Neuronal stem cell (in vitro differentiated cells): Measurements from ENCODE around the gene TEX19.
"Not testable (repeated sequence)": the region's sequence is repeated elsewhere in the genome, so short reads cannot be mapped to it uniquely, and the experiment has no call there.

Experiments used
- DNase-seq: peaks from one replicate; pipeline ENCODE4 v3.0.0-alpha.2; 2013; ENCODE audit warnings: low spot score
- H2AFZ ChIP-seq: one replicate; pipeline ENCODE4 v1.6.1; 2013; ENCODE audit warnings: mild to moderate bottlenecking, low read length, inconsistent platforms
- H2AK5ac ChIP-seq: 2 replicates; pipeline ENCODE4 v1.6.1; 2013; ENCODE audit warnings: low read depth, mild to moderate bottlenecking, inconsistent platforms, low read length, moderate library complexity, mixed read lengths
- H2BK120ac ChIP-seq: 2 replicates; pipeline ENCODE4 v1.6.1; 2013; ENCODE audit warnings: low read depth, mild to moderate bottlenecking, inconsistent platforms, low read length, moderate library complexity, mixed read lengths
- H2BK12ac ChIP-seq: one replicate; pipeline ENCODE4 v1.6.1; 2013; ENCODE audit warnings: low read length, inconsistent platforms
- H2BK15ac ChIP-seq: 2 replicates; pipeline ENCODE4 v1.6.1; 2013; ENCODE audit warnings: mild to moderate bottlenecking, low read length, inconsistent platforms, mixed read lengths
- H2BK5ac ChIP-seq: one replicate; pipeline ENCODE4 v1.6.1; 2013; ENCODE audit warnings: inconsistent platforms, mild to moderate bottlenecking, low read length, moderate library complexity
- H3K14ac ChIP-seq: one replicate; pipeline ENCODE4 v1.6.1; 2013; ENCODE audit warnings: low read length, inconsistent platforms
- H3K18ac ChIP-seq: 2 replicates; pipeline ENCODE4 v1.6.1; 2013; ENCODE audit warnings: low read length, inconsistent platforms
- H3K23ac ChIP-seq: 2 replicates; pipeline ENCODE4 v1.6.1; 2013; ENCODE audit warnings: low read depth, mild to moderate bottlenecking, mixed read lengths, low read length, inconsistent platforms; ENCODE audit not compliant: poor library complexity
- H3K27ac ChIP-seq: replicated peaks from 3 replicates; pipeline ENCODE4 v1.5.1; 2013; ENCODE audit warnings: low read length, inconsistent platforms
- H3K27me3 ChIP-seq, 3 experiments: 2 replicates each; pipeline ENCODE4 v1.6.1; 2013; ENCODE audit warnings: low read length in 3 of 3, mild to moderate bottlenecking in 2 of 3, inconsistent platforms in 1 of 3, low read depth in 1 of 3, mixed read lengths in 1 of 3, moderate library complexity in 1 of 3; ENCODE audit not compliant: control insufficient read depth in 3 of 3, insufficient read depth in 3 of 3
- H3K36me3 ChIP-seq, 2 donors: replicated peaks in 1 of 2; 2 replicates each; pipeline ENCODE4 v1.6.1; 2013; ENCODE audit warnings: low read length in 2 of 2; ENCODE audit not compliant: control insufficient read depth in 2 of 2, insufficient read depth in 2 of 2
- H3K4ac ChIP-seq: 2 replicates; pipeline ENCODE4 v1.6.1; 2013; ENCODE audit warnings: inconsistent platforms, mild to moderate bottlenecking, low read length, moderate library complexity
- H3K4me1 ChIP-seq, 2 donors: 1 replicate in 1 of 2; 2 replicates in 1 of 2; pipeline ENCODE4 v1.6.1; 2013; ENCODE audit warnings: low read length in 2 of 2, low read depth in 1 of 2; ENCODE audit not compliant: control insufficient read depth in 2 of 2, insufficient read depth in 1 of 2
- H3K4me2 ChIP-seq: one replicate; pipeline ENCODE4 v1.6.1; 2013; ENCODE audit warnings: mild to moderate bottlenecking, low read length, inconsistent platforms; ENCODE audit not compliant: insufficient read depth, poor library complexity, severe bottlenecking
- H3K4me3 ChIP-seq, 2 donors: 2 replicates each; pipeline ENCODE4 v1.5.1; 2013; ENCODE audit warnings: low read length in 2 of 2, mild to moderate bottlenecking in 2 of 2, inconsistent platforms in 1 of 2, moderate library complexity in 1 of 2
- H3K79me1 ChIP-seq: one replicate; pipeline ENCODE4 v1.6.1; 2013; ENCODE audit warnings: low read depth, mild to moderate bottlenecking, inconsistent platforms, low read length, moderate library complexity
- H3K9ac ChIP-seq: one replicate; pipeline ENCODE4 v1.6.1; 2013; ENCODE audit warnings: mild to moderate bottlenecking, low read depth, low read length, inconsistent platforms; ENCODE audit not compliant: poor library complexity
- H3K9me3 ChIP-seq, 2 donors: replicated peaks in 1 of 2; 2 replicates each; pipeline versions ENCODE3 to v1.6.1; 2013; ENCODE audit warnings: low read length in 2 of 2, mild to moderate bottlenecking in 2 of 2, inconsistent platforms in 1 of 2, low read depth in 1 of 2, mixed read lengths in 1 of 2, moderate library complexity in 1 of 2; ENCODE audit not compliant: control insufficient read depth in 2 of 2, insufficient read depth in 1 of 2
- H4K8ac ChIP-seq: one replicate; pipeline ENCODE4 v1.6.1; 2013; ENCODE audit warnings: low read depth, mild to moderate bottlenecking, inconsistent platforms, low read length, moderate library complexity
- H4K91ac ChIP-seq: one replicate; pipeline ENCODE4 v1.6.1; 2013; ENCODE audit warnings: low read length, low read depth, mild to moderate bottlenecking, inconsistent platforms; ENCODE audit not compliant: poor library complexity
- WGBS, 2 donors: extraction: QIAGEN DNeasy Blood & Tissue Kit; methylation state at CpG; one replicate each; pipeline ENCODE4 v1.1.7; 2013; ENCODE audit warnings: missing lambda C conversion rate in 2 of 2, mixed read lengths in 1 of 2; ENCODE audit not compliant: insufficient read length in 2 of 2, insufficient replicate concordance in 1 of 2; ENCODE audit errors: extremely low coverage in 2 of 2; 5-methylcytosine and 5-hydroxymethylcytosine counted together

TEX19 gene

DNA sequence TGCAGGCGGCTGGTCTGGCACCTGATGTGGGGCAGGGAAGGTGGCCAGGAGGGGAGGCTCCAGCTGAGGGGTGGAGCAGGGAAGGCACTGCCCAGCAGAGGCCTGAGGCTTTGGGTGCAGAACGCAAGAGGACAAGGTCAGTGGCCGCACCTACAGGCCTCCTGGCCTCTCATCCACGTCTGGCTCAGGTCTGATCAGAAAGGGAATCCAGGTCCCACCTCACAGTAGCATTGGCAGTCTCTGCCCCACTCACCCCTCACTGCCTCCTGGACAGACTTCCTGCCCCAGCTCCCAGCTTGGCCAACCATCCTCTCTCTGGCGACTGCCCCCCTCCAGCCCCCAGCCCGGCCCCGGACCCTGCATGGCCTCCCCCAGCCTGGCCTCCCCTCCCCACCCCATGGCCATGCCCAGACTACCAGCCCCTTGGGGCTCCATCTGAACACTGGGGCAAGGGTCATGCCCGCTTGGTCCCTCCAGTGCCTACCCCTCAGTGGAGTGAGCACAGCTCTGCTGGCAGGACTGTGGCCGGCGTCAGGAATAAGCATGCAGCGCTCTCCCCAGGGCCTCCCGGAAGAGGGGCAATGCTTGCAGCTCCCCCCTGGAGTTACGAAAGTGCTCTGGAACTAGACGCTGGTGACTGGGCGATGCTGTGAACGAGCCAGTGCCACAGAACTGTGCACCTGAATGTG lies 17.1 kb downstream of the TEX19 start:
- peak overlapping the region; percentile 65 for H3K23ac ChIP-seq
- no peak overlapping the region for H4K8ac ChIP-seq
- H3K14ac ChIP-seq: no peak overlapping the region
- peak overlapping the region; percentile 98 for H2BK12ac ChIP-seq
- peaks cover 10 to 16% of the 10 kb centered on the region in 2 donors for H3K4me1 ChIP-seq
- H3K4ac ChIP-seq: peak overlapping the region; percentile 66
- H3K4me3 ChIP-seq: no peak overlapping the region
- H3K27ac ChIP-seq: no peak overlapping the region
- no peak overlapping the region for H2BK5ac ChIP-seq
- H2AFZ ChIP-seq: no peak overlapping the region
- no peak for DNase-seq
- peaks cover 7% of the 10 kb centered on the region for H3K79me1 ChIP-seq
- H3K9ac ChIP-seq: no peak overlapping the region
- peaks cover 0 to 5% of the 10 kb centered on the region in 2 donors for H3K9me3 ChIP-seq
- H4K91ac ChIP-seq: no peak overlapping the region
- peaks cover 3 to 30% (median 20%) of the 10 kb centered on the region in 3 experiments for H3K27me3 ChIP-seq
- H2BK120ac ChIP-seq: no peak overlapping the region
- peak overlapping the region; percentile 99 for H2AK5ac ChIP-seq
- no CpG with 5 or more reads among the region's 16 CpGs for WGBS, 2 donors
- no peak overlapping the region for H3K4me2 ChIP-seq
- peak overlapping the region; percentile 92 for H2BK15ac ChIP-seq
- no peaks in the 10 kb centered on the region for H3K36me3 ChIP-seq
- H3K18ac ChIP-seq: peak overlapping the region; percentile 74

DNA sequence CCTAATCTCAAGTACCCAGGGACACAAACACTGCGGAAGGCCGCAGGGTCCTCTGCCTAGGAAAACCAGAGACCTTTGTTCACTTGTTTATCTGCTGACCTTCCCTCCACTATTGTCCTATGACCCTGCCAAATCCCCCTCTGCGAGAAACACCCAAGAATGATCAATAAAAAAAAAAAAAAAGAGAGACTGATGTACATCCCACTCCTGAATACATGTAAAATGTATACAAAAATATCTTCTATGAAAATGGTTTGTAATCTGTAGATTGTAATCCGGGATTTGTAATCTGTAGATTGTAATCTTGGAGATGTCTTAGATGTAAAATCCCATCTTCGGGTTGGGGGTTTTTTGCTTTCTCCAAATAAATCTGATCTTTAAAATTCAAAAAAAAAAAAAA lies 18.2 kb downstream of the TEX19 start:
- H3K36me3 ChIP-seq, H4K91ac ChIP-seq, H2BK12ac ChIP-seq, H2AFZ ChIP-seq, H3K23ac ChIP-seq, H4K8ac ChIP-seq, H3K18ac ChIP-seq, H3K4me1 ChIP-seq, H2BK15ac ChIP-seq, H2BK5ac ChIP-seq, H3K4ac ChIP-seq, H3K9me3 ChIP-seq, H3K4me2 ChIP-seq, H3K79me1 ChIP-seq, H3K27ac ChIP-seq, H3K9ac ChIP-seq, H2AK5ac ChIP-seq, H3K14ac ChIP-seq, H2BK120ac ChIP-seq, H3K4me3 ChIP-seq, DNase-seq: not testable (repeated sequence)
- WGBS, 2 donors: no CpG with 5 or more reads among the region's 5 CpGs
- H3K27me3 ChIP-seq: peaks cover 0 to 21% (median 12%) of the 10 kb centered on the region in 3 experiments

DNA sequence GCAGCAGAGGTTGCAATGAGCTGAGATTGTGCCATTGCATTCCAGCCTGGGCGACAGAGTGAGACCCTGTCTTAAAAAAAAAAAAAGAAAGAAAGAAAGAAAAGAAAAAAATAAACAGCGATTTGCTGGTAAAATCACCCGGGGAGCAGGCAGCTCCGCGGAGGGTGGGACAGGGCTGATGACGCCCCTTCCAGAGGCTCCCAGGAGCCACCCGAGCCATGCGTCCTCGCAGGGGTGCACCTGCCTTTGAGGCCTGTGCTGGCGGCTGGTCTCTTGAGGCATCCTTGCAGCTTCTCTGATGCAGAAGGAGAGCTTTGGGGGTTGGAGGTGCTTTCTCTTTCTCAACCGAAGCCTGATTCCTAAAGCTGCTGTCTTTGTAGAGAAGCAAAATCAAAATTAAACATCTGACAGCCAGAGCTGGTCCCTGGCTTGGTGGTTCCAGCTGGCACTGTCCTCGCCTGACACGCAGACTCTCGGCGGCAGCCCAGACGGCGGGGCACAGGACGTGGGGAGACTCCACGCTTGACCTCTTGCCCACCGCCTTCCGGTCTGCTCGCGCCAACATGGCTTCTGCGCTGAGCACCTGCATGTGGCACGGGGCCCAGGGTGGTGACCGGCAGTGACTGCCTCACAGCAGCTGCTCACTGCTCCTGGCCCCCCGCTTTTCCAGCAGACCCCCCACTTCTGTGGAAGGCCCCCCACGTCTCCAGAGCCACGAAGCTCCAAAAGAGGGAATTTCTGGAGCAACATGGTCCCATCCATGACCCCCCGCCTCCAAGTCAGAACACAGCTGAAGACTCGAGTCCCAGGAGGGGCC lies 19.1 kb downstream of the TEX19 start:
- peak overlapping the region; percentile 84 for H3K14ac ChIP-seq
- H3K4me1 ChIP-seq: peaks cover 4% of the 10 kb centered on the region in 2 donors
- no peak overlapping the region for H3K4ac ChIP-seq
- H3K4me2 ChIP-seq: no peak overlapping the region
- H2BK5ac ChIP-seq: no peak overlapping the region
- H3K23ac ChIP-seq: peak overlapping the region; percentile 68
- H3K9me3 ChIP-seq: peaks cover 0 to 5% of the 10 kb centered on the region in 2 donors
- no peak overlapping the region for H4K91ac ChIP-seq
- H3K36me3 ChIP-seq: no peaks in the 10 kb centered on the region
- H3K4me3 ChIP-seq: no peak overlapping the region
- no peak overlapping the region for H4K8ac ChIP-seq
- H2AFZ ChIP-seq: no peak overlapping the region
- H2BK120ac ChIP-seq: no peak overlapping the region
- H3K27me3 ChIP-seq: peaks cover 0 to 15% (median 3%) of the 10 kb centered on the region in 3 experiments
- H2BK15ac ChIP-seq: peak overlapping the region; percentile 88
- DNase-seq: no peak
- no CpG with 5 or more reads among the region's 31 CpGs for WGBS, 2 donors
- peak overlapping the region; percentile 96 for H2AK5ac ChIP-seq
- peaks cover 4% of the 10 kb centered on the region for H3K79me1 ChIP-seq
- peak overlapping the region; percentile 53 for H3K18ac ChIP-seq
- no peak overlapping the region for H2BK12ac ChIP-seq
- H3K9ac ChIP-seq: no peak overlapping the region
- H3K27ac ChIP-seq: no peak overlapping the region

DNA sequence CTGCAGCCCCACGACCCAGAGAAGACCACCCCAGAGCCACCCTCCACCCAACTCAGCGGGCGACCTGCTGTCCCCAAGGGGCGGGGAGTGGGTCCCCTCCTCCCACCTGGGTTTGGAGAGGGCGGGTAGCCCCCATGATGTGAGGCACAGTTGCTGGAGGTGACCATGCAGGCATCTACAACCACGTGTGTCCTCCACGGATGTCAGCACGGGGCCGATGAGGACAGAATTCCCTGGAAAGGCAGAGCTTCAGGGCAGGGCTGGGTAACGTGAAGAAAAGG lies 19.6 kb downstream of the TEX19 start:
- Histone ChIP-seq H3K79me1 (peaks cover 4% of the 10 kb centered on the region), H4K8ac (no peak overlapping the region), H2AK5ac (peak overlapping the region; percentile 96), H3K9me3 (peaks cover 0 to 5% of the 10 kb centered on the region in 2 donors), H3K36me3 (no peaks in the 10 kb centered on the region), H3K14ac (peak overlapping the region; percentile 84), H3K23ac (peak overlapping the region; percentile 68), H3K27ac (no peak overlapping the region), H3K9ac (peak overlapping the region; percentile 2), H2BK120ac (no peak overlapping the region), H3K18ac (peak overlapping the region; percentile 87), H2BK15ac (peak overlapping the region; percentile 88), H3K4me1 (peaks cover 4 to 7% of the 10 kb centered on the region in 2 donors), H3K27me3 (peaks cover 0 to 15% (median 0%) of the 10 kb centered on the region in 3 experiments), H2BK12ac (no peak overlapping the region), H3K4me2 (no peak overlapping the region), H3K4ac (no peak overlapping the region), H3K4me3 (no peak overlapping the region), H4K91ac (no peak overlapping the region), H2AFZ (no peak overlapping the region), H2BK5ac (no peak overlapping the region)
- no peak for DNase-seq
- no CpG with 5 or more reads among the region's 10 CpGs for WGBS, 2 donors
